ENCODE results near the gene FAM135A. TPM values are rescaled to one million over a fixed set of nuclear protein-coding genes. Genes with fewer than 3 reads are reported as not detected.

Gene FAM135A
- total and polyA plus RNA-seq, 9 of the 15 experiments (the other 6 are each of a cell fraction or from before 2014, with no cell fraction given): 7.4 to 32.9 (median 19.2) TPM

- POLR2A ChIA-PET: interaction anchor here (0.9 to 1.9 kb wide), 4 partner anchors 15 to 163 kb away, joined by 3 to 7 read pairs (median 6); partner anchors contain the start of gene FAM135A
- FAIRE-seq: peak; percentile 93
- H3K9me3 ChIP-seq (replicated peaks; ENCODE audit: control insufficient read depth, insufficient read depth, low read depth, low read length): no peaks in the 10 kb centered on the region
- H3K9me1 ChIP-seq (ENCODE audit: control insufficient read depth, insufficient read depth, low read length): no peaks in the 10 kb centered on the region
- WGBS (ENCODE audit: insufficient coverage, low coverage, missing lambda C conversion rate): 0% methylated on average over 5 of the region's 5 CpGs
- H3K79me2 ChIP-seq (ENCODE audit: control insufficient read depth, insufficient read depth, low read length): no peaks in the 10 kb centered on the region
- no peak overlapping the region for H3K4me3 ChIP-seq
- H3K9ac ChIP-seq (ENCODE audit: insufficient read depth in 1 of 2, low read depth in 2 of 2, low read length in 2 of 2): no peak overlapping the region
- no peak overlapping the region for H3K4me2 ChIP-seq (ENCODE audit: insufficient read depth, low read length)
- H3K36me3 ChIP-seq (ENCODE audit: control insufficient read depth, insufficient read depth, low read length): no peaks in the 10 kb centered on the region
- in situ Hi-C loops (cut with MboI): loop anchor here (5.0 kb wide), 2 partner anchors 62 to 147 kb away; no protein-coding TSS in a partner anchor
- peaks cover 6% of the 10 kb centered on the region in 2 experiments; a peak in 2 of 5 replicates for H3K27me3 ChIP-seq (ENCODE audit: control insufficient read depth in 2 of 2, insufficient read depth in 2 of 2, low read length in 2 of 2)
- H2AFZ ChIP-seq (ENCODE audit: low read depth, low read length): no peak overlapping the region
- H4K20me1 ChIP-seq (replicated peaks; ENCODE audit: control insufficient read depth, insufficient read depth, low read length): no peaks in the 10 kb centered on the region
- peaks cover 0 to 2% of the 10 kb centered on the region in 2 experiments; a peak in 1 of 5 replicates for H3K4me1 ChIP-seq (replicated peaks in 1 of 2; ENCODE audit: control insufficient read depth in 2 of 2, insufficient read depth in 2 of 2, low read length in 2 of 2)
- no TSS peak for BruUV-seq (replicated peaks)
- no peak overlapping the region for H3K27ac ChIP-seq (ENCODE audit: extremely low read depth, low read depth, low read length)
- CTCF ChIA-PET (ENCODE audit: low intra/inter-chr PET ratio): interaction anchor here (0.9 to 5.4 kb wide), 2 partner anchors 59 to 68 kb away, joined by 3 to 77 read pairs; no protein-coding TSS in a partner anchor
- peak; percentile 76 to 84 (median 77) for DNase-seq (ENCODE audit: extremely low read depth in 1 of 4, low spot score in 3 of 4)
- intact Hi-C loops (cut with micrococcal nuclease): loop anchor here (1.0 to 5.0 kb wide), 4 partner anchors 59 to 643 kb away; no protein-coding TSS in a partner anchor
- peak; percentile 93 for ATAC-seq
- TF ChIP-seq, protein P1, sequence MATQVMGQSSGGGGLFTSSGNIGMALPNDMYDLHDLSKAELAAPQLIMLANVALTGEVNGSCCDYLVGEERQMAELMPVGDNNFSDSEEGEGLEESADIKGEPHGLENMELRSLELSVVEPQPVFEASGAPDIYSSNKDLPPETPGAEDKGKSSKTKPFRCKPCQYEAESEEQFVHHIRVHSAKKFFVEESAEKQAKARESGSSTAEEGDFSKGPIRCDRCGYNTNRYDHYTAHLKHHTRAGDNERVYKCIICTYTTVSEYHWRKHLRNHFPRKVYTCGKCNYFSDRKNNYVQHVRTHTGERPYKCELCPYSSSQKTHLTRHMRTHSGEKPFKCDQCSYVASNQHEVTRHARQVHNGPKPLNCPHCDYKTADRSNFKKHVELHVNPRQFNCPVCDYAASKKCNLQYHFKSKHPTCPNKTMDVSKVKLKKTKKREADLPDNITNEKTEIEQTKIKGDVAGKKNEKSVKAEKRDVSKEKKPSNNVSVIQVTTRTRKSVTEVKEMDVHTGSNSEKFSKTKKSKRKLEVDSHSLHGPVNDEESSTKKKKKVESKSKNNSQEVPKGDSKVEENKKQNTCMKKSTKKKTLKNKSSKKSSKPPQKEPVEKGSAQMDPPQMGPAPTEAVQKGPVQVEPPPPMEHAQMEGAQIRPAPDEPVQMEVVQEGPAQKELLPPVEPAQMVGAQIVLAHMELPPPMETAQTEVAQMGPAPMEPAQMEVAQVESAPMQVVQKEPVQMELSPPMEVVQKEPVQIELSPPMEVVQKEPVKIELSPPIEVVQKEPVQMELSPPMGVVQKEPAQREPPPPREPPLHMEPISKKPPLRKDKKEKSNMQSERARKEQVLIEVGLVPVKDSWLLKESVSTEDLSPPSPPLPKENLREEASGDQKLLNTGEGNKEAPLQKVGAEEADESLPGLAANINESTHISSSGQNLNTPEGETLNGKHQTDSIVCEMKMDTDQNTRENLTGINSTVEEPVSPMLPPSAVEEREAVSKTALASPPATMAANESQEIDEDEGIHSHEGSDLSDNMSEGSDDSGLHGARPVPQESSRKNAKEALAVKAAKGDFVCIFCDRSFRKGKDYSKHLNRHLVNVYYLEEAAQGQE (IDR thresholded peaks at IDR 0.05; ENCODE audit: borderline replicate concordance): peak; percentile 93
- TF ChIP-seq, protein P1 (CRISPR knock-in tag; IDR thresholded peaks at IDR 0.05; ENCODE audit: low read depth): no peak
- TF ChIP-seq, protein P2, sequence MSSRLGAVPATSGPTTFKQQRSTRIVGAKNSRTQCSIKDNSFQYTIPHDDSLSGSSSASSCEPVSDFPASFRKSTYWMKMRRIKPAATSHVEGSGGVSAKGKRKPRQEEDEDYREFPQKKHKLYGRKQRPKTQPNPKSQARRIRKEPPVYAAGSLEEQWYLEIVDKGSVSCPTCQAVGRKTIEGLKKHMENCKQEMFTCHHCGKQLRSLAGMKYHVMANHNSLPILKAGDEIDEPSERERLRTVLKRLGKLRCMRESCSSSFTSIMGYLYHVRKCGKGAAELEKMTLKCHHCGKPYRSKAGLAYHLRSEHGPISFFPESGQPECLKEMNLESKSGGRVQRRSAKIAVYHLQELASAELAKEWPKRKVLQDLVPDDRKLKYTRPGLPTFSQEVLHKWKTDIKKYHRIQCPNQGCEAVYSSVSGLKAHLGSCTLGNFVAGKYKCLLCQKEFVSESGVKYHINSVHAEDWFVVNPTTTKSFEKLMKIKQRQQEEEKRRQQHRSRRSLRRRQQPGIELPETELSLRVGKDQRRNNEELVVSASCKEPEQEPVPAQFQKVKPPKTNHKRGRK (tag; IDR thresholded peaks at IDR 0.05): no peak
- TF ChIP-seq DMBX1 (CRISPR knock-in tag; IDR thresholded peaks at IDR 0.05; ENCODE audit: borderline replicate concordance): no peak
- TF ChIP-seq CBFA2T3 (IDR thresholded peaks at IDR 0.05): no peak
- TF ChIP-seq YY1 (IDR thresholded peaks at IDR 0.05; ENCODE audit: borderline replicate concordance in 1 of 3, control insufficient read depth in 1 of 3, extremely low read depth in 1 of 3, insufficient read depth in 3 of 3, insufficient read length in 1 of 3, insufficient replicate concordance in 2 of 3, low read depth in 1 of 3, low read length in 2 of 3): peak in 2 of 3 experiments; percentile 20 to 35
- TF ChIP-seq RAD21 (CRISPR knock-in tag; conservative IDR thresholded peaks at IDR 0.05 in 1 of 2, IDR thresholded peaks at IDR 0.05 in 1 of 2): peak; percentile 96 to 98
- TF ChIP-seq MAFF (IDR thresholded peaks at IDR 0.05; ENCODE audit: low read length): peak; percentile 50; the same call in 1 of the 2 replicates
- TF ChIP-seq ZNF586 (CRISPR knock-in tag; conservative IDR thresholded peaks at IDR 0.05): no peak
- peak; percentile 36; the same call in 1 of the 2 replicates for TF ChIP-seq TEAD4 (IDR thresholded peaks at IDR 0.05; ENCODE audit: low read length)
- no peak for TF ChIP-seq TEAD4 (CRISPR knock-in tag; IDR thresholded peaks at IDR 0.05; ENCODE audit: borderline replicate concordance)
Observed at GRCh38 chr6:70369332-70369950, 43.9 kb upstream of the FAM135A start.
